ENCODE measurements around the gene NFIC. TPM values are rescaled to one million over a fixed set of nuclear protein-coding genes. Genes with fewer than 3 reads are reported as not detected.

NFIC gene
- 100 to 1,000 TPM in 4 of 6 experiments, 10 to 100 TPM in 2; 94.6 to 168 (median 120) TPM for total RNA-seq
- long read RNA-seq, full-length matches to known transcripts = 27 of 37 reads
- long read RNA-seq, partial matches to known transcripts = 4 of 37 reads
- long read RNA-seq, other reads (novel, unspliced or antisense) = 6 of 37 reads

GRCh38 chr19:3365836-3366752 is at the start of gene NFIC:
Gene NFIC (plus strand): TSS chr19:3366583. CDS start chr19:3366637, 54 bp downstream.
- H3K9me3 ChIP-seq = no peaks in the 10 kb centered on the region
- intact Hi-C loops (cut with DNase I) = loop anchor here in 1 of 2 donors (5.0 to 10.0 kb wide), 2 partner anchors 36 to 59 kb away; no protein-coding TSS in a partner anchor
- 0% methylated on average over 32 of the region's 64 CpGs for WGBS (ENCODE audit: insufficient coverage, low coverage, low lambda C conversion rate, missing lambda C conversion rate)

GRCh38 chr19:3316659-3317207 is 49.6 kb upstream of the NFIC start:
- Histone ChIP-seq H3K27me3 (no peaks in the 10 kb centered on the region), H3K4me1 (no peaks in the 10 kb centered on the region), H3K4me3 (no peak overlapping the region), H3K36me3 (no peaks in the 10 kb centered on the region), H3K9me3 (no peaks in the 10 kb centered on the region), H3K27ac (no peak overlapping the region)
- ATAC-seq (no peak), DNase-seq (no peak)
- WGBS (ENCODE audit: insufficient coverage, low coverage, low lambda C conversion rate, missing lambda C conversion rate) = 71% methylated on average over 5 of the region's 5 CpGs
- TF ChIP-seq CTCF (IDR thresholded peaks at IDR 0.05) (no peak), POLR2A (IDR thresholded peaks at IDR 0.05) (no peak)
- intact Hi-C loops (cut with DNase I) = no loop called here

More at GRCh38 chr19:3365836-3366752, at the start of gene NFIC:
- TF ChIP-seq CTCF (IDR thresholded peaks at IDR 0.05) = no peak
- peak; percentile 41 for TF ChIP-seq POLR2A (IDR thresholded peaks at IDR 0.05)
- no peaks in the 10 kb centered on the region for H3K27me3 ChIP-seq
- H3K36me3 ChIP-seq = no peaks in the 10 kb centered on the region
- peak within 1 kb of the TSS; percentile 89 to 97 (median 95) for H3K27ac ChIP-seq
- H3K4me1 ChIP-seq = peaks cover 0 to 23% (median 5%) of the 10 kb centered on the region in 4 donors
- DNase-seq (peak; percentile 80 to 87 (median 86)), ATAC-seq (peak; percentile 49 to 65 (median 56))
- peak within 1 kb of the TSS; percentile 81 to 90 (median 90) for H3K4me3 ChIP-seq

GRCh38 chr19:3319643-3320353 is 46.6 kb upstream of the NFIC start:
- TF ChIP-seq POLR2A (IDR thresholded peaks at IDR 0.05) = no peak
- TF ChIP-seq CTCF (IDR thresholded peaks at IDR 0.05) = no peak
- no peak overlapping the region for H3K27ac ChIP-seq
- ATAC-seq (no peak), DNase-seq (no peak)
- 37% methylated on average over 13 of the region's 18 CpGs for WGBS (ENCODE audit: insufficient coverage, low coverage, low lambda C conversion rate, missing lambda C conversion rate)
- H3K27me3 ChIP-seq = no peaks in the 10 kb centered on the region
- H3K4me1 ChIP-seq = no peaks in the 10 kb centered on the region
- intact Hi-C loops (cut with DNase I) = loop anchor here (5.0 to 10.0 kb wide), 2 partner anchors 115 to 158 kb away; no protein-coding TSS in a partner anchor
- H3K36me3 ChIP-seq = no peaks in the 10 kb centered on the region
- no peak overlapping the region for H3K4me3 ChIP-seq
- H3K9me3 ChIP-seq = no peaks in the 10 kb centered on the region

GRCh38 chr19:3320354-3320670 is 46.1 kb upstream of the NFIC start:
- TF ChIP-seq POLR2A (IDR thresholded peaks at IDR 0.05) (no peak), CTCF (IDR thresholded peaks at IDR 0.05) (no peak)
- H3K27ac ChIP-seq = no peak overlapping the region
- DNase-seq (no peak), ATAC-seq (no peak)
- intact Hi-C loops (cut with DNase I) = loop anchor here (5.0 to 10.0 kb wide), 2 partner anchors 114 to 157 kb away; no protein-coding TSS in a partner anchor
- H3K4me3 ChIP-seq = no peak overlapping the region
- H3K36me3 ChIP-seq = no peaks in the 10 kb centered on the region
- WGBS (ENCODE audit: insufficient coverage, low coverage, low lambda C conversion rate, missing lambda C conversion rate) = 70% methylated on average over 2 of the region's 29 CpGs
- no peaks in the 10 kb centered on the region for H3K4me1 ChIP-seq
- H3K27me3 ChIP-seq = no peaks in the 10 kb centered on the region
- no peaks in the 10 kb centered on the region for H3K9me3 ChIP-seq

Measured in right lobe of liver (tissue), 6 donors.